ENCODE results near the gene MMRN2.

GRCh38 chr10:86954681-86955500, 2.5 kb downstream of the MMRN2 start:
- TF ChIP-seq, protein P1, sequence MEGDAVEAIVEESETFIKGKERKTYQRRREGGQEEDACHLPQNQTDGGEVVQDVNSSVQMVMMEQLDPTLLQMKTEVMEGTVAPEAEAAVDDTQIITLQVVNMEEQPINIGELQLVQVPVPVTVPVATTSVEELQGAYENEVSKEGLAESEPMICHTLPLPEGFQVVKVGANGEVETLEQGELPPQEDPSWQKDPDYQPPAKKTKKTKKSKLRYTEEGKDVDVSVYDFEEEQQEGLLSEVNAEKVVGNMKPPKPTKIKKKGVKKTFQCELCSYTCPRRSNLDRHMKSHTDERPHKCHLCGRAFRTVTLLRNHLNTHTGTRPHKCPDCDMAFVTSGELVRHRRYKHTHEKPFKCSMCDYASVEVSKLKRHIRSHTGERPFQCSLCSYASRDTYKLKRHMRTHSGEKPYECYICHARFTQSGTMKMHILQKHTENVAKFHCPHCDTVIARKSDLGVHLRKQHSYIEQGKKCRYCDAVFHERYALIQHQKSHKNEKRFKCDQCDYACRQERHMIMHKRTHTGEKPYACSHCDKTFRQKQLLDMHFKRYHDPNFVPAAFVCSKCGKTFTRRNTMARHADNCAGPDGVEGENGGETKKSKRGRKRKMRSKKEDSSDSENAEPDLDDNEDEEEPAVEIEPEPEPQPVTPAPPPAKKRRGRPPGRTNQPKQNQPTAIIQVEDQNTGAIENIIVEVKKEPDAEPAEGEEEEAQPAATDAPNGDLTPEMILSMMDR (conservative IDR thresholded peaks at IDR 0.05; ENCODE audit: low read depth, low read length): no peak
- TF ChIP-seq EZH2 (IDR thresholded peaks at IDR 0.05; ENCODE audit: borderline replicate concordance, low read depth, low read length, poor library complexity, severe bottlenecking): no peak
